Measurements from ENCODE around the gene PKD1.

DNA sequence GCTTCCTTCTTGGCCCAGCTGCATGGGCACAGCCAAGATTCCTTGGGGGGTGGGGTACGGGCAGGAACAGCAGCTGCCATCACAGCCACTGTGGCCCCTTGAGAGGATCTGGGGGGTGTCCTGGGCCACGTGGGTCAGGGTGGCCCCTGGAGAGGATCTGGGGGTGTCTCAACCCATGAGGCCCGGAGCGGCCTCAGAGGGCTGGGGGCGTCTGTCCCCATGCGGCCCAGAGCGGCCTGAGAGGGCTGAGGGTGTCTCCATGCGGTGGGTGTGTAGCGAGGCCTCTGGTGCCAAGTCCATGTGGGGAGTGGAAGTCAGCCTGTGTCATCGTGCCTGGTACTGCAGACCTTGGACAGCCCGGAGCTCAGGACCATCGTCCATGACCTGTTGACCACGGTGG lies 74.2 kb downstream of the PKD1 start:
- TF ChIP-seq, protein P1, sequence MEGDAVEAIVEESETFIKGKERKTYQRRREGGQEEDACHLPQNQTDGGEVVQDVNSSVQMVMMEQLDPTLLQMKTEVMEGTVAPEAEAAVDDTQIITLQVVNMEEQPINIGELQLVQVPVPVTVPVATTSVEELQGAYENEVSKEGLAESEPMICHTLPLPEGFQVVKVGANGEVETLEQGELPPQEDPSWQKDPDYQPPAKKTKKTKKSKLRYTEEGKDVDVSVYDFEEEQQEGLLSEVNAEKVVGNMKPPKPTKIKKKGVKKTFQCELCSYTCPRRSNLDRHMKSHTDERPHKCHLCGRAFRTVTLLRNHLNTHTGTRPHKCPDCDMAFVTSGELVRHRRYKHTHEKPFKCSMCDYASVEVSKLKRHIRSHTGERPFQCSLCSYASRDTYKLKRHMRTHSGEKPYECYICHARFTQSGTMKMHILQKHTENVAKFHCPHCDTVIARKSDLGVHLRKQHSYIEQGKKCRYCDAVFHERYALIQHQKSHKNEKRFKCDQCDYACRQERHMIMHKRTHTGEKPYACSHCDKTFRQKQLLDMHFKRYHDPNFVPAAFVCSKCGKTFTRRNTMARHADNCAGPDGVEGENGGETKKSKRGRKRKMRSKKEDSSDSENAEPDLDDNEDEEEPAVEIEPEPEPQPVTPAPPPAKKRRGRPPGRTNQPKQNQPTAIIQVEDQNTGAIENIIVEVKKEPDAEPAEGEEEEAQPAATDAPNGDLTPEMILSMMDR (IDR thresholded peaks at IDR 0.05 in 4 of 5, conservative IDR thresholded peaks at IDR 0.05 in 1 of 5): no peak
- TF ChIP-seq POLR2A (IDR thresholded peaks at IDR 0.05): no peak
